NCI-H774 (cell line): ENCODE data around the gene CAND2.
"Not testable (repeated sequence)": the region's sequence is repeated elsewhere in the genome, so short reads cannot be mapped to it uniquely, and the experiment has no call there.

ENCODE experiments used
- DNase-seq: peaks from one replicate; lab custom pipeline; 2025; lab: John Stamatoyannopoulos, UW

The CAND2 gene

DNA sequence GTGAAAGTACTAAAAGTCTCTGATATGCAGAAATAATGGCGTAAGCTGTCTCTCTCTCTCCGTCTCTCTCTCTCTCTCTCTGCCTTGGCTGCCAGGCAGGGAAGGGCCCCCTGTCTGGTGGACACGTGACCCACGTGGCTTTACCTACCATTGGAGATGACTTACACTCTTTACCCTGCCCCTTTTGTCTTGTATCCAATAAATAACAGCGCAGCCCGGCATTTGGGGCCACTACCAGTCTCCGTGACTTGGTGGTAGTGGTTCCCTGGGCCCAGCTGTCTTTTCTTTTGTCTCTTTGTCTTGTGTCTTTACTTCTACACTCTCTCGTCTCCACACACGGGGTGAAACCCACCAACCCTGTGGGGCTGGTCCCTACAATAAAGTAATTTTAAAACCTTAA lies 25.2 kb upstream of the CAND2 start:
- DNase-seq, result no peak

DNA sequence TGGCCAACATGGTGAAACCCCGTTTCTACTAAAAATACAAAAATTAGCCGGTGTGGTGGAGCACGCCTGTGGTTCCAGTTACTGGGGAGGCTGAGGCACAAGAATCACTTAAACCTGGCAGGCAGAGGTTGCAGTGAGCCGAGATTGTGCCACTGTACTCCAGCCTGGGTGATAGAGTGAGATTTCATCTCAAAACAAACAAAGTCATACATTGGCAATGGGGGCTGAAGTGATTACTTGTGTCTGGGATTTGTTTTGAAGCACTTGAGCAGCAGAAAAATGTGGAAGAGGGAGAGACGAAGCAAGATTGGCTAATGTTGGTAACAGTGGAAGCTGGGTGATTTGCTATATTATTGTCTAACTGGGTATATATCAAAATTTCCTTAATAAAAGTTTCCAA lies 24.0 kb upstream of the CAND2 start:
- DNase-seq, result no peak

DNA sequence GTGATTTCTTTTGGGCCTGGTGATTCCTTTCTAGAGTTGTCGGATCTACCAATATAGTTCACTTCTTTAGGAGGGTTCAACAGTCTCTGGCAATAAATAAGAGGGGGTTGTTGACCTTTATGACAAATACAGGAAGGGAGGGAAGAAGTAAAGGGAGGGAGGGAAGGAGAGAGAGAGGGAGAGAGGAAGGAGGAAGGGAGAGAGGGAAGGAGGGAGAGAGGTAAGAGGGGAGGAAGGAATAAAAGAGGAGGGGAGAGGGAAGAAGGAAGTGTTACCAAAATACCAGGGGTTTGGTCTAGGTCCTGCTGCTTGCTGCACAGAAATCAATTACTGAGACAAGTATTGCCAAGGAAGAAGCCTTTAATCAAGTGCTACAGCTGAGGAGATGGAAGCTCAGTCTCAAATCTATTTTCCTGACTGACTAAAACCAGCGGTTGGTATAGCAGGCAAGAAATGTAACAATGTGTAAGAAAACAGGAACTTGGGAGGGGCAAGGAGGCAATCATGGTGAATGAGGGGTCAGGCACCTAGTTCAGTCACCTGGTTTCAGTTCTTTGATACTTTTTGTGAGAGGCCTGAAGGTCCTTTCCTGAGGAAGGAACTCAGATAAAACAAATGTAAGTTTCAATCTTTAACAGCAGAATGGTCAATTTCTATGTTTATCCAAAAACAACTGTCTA lies 23.3 kb upstream of the CAND2 start:
- DNase-seq, result no peak

DNA sequence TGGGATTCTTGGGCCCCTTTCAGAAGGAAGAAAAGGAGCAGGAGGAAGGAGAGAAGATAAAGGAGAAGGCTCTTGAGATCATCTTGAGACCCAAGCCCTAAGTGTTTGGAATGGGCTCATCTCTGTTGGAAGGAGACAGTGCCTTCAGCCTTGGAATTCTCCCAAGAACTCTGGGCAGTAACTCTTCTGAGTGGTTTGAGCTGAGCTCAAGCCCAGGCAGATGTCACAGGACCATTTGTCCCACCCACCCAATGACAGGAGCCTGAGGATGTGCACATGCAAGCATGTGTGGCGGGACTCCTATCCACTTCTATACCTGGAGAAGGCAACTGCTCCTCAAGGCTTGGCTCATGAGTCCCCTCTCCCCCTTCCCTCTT lies 22.8 kb upstream of the CAND2 start:
- DNase-seq, result no peak

- no peak for DNase-seq
These were observed 21.9 kb upstream of the CAND2 start for GRCh38 chr3:12774619-12775018.

GRCh38 chr3:12775226-12775625 lies 21.3 kb upstream of the CAND2 start:
- DNase-seq, result no peak

DNA sequence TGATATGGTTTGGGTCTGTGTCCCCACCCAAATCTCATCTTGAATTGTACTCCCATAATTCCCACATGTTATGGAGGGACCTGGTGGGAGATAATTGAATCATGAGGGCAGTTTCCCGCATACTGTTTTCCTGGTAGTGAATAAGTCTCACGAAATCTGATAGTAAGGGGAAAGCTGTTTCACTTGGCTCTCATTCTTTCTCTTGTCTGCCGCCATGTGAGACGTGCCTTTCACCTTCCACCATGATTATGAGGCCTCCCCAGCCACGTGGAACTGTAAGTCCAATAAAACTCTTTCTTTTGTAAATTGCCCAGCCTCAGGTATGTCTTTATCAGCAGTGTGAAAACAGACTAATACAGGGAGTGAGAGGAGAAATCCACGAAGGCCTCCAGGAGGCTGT lies 20.5 kb upstream of the CAND2 start:
- not testable (repeated sequence) for DNase-seq

DNA sequence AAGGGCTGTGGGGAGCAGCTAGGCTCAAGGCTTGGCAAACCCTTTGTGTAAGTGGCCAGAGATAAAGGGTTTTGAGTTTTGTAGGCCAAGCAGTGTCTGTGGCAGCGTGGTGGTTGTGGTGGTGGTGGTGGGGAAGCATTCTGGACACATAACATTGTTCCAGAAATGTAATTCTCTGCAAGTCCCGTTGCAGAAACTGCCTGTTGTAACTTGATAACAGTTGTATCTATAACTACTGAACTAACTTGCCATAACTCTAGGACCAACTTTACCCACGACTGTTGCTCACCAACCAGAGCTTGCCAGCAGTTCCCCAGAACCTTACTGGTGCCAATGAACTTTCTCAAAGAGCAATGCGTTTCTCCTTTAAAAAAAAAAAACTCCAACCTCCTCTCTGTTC lies 19.3 kb upstream of the CAND2 start:
- DNase-seq, result no peak

DNA sequence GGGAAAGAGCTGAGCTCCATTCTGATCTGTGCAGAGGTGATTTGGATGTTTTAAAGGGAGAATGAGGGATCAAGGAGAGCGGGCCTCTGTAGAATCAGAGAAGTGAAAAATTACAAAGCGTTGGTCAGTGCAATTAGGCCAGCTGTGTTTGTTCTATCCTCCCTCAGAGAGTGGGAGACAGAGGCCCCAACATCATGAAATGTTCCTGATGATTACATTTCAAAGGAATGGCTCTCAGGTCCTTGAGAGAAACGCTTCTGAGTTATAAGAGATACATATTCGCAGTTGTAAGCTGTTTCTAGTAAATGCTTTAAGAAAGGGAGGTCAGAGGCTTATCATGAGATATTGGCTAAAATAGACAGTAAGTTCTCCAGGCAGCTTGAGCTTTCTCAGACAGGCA lies 15.7 kb upstream of the CAND2 start:
- DNase-seq, result no peak

GRCh38 chr3:12782172-12782815 lies 14.2 kb upstream of the CAND2 start:
- no peak for DNase-seq

DNA sequence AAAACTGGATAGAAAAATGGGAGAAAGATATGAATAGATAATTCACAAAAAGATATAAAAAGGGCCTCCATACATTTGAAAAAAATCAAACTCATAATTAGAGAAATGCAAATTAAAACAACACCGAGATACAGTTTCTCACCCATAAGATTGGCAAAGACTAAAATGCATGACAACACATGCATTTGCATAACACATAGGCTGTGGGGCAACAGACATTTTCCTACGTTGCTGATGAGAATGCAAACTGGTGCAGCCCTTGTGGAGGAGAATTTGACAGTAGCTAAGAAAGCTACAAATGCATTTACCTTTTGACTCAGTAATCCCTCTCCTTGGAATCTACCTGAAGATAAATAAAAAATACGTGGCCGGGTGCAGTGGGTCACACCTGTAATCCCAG lies 11.4 kb upstream of the CAND2 start:
- DNase-seq, result no peak

GRCh38 chr3:12787346-12787745 lies 9.1 kb upstream of the CAND2 start:
- DNase-seq, result not testable (repeated sequence)

DNA sequence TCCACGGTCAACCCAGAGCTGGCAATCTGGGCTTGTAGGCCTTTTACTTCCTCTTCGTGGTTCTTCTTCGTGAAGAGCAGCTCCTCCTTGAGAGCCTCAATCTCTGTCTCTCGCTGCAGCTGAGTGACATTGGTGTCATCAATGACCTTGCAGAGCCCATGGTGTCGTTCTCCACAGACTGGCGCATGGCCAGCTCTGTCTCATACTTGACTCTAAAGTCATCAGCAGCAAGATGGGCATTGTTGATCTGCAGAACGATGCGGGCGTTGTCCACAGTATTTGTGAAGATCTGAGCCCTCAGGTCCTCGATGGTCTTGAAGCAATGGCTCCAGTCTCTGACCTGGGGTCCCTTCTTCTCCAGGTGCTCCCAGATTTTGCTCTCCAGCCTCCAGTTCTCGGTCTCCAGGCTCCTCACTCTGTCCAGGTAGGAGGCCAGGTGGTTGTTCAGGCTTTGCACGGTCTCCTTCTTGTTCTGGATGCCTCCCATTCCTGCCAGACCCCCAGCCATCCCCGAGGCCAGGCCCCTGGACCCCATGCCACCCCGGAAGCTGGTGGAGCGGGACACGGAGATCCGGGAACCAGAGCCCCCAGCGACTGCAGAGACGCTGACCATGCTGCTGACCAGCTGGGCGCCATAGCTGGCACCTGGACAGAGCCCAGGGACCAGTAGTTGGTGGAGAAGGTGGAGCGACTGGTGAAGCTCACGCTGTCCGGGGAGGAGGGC lies 8.4 kb upstream of the CAND2 start:
- DNase-seq, result not testable (repeated sequence)

DNA sequence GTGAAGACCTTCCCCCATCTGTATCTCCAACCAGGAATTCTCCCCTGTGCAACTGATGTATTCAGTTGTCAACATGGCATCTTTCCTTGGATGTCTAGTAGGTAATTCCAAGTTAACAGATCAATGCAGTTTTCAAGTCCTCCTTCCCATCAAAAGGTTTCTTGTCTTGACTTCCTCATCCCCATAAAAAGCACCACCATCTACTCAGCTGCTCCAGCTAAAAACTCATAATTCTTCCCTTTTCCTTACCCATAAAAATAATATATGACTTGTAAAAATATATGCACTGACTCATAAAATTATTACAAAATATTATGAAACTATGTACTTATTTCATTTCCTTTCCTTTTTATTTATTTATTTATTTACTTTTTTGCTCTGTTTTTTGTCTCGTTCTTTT lies 5.0 kb upstream of the CAND2 start:
- DNase-seq, result no peak

DNA sequence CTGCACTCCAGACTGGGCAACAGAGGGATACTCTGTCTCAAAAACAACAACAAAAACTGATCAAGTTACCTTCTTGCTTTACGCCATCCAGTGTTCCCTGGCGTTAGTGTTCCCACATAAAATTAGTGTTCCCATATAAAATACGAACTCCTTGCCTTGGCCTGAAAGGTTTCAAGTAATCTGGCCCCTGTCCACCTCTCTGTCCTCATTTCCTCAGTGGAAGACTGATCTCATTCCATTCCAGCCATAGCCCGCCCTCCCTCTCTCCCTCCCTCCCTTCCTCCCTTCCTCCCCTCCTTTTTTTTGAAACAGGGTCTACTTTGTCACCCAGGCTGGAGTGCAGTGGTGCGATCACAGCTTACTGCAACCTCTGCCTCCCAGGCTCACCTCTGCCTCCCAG lies 2.8 kb upstream of the CAND2 start:
- DNase-seq, result no peak

GRCh38 chr3:12797124-12797891 lies 828 bp downstream of the CAND2 start:
- no peak for DNase-seq

DNA sequence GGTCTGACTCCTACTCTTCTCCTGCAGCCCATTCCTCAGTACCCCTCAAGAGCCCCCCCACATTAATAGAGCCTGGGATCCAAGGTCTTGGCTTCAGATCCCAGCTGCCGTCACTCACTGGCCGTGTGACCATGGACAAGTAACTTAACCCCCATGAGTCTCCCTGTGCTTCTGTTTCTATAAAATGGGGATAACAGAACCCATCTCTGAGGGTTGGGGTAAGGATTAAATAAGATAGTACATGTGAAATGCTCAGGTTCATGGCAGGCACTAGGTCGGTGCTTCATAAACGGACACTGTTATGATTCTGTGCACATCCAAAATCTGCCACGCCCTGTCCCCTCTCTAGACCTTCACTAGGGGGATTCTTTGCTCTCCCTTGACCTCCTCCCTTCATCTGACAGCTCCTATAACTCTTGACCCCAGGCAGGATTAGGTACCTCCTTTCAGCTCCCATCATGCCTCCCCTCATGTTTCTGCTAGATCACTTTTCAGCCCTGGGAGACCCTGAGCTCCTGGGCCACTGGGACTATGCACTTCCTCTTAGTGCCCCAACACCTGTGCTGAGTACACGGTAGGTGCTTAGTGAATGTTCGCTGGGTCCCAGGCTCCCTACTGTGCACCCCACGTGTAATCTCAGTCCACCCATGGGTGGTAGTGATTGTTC lies 1.5 kb downstream of the CAND2 start:
- DNase-seq, result no peak

DNA sequence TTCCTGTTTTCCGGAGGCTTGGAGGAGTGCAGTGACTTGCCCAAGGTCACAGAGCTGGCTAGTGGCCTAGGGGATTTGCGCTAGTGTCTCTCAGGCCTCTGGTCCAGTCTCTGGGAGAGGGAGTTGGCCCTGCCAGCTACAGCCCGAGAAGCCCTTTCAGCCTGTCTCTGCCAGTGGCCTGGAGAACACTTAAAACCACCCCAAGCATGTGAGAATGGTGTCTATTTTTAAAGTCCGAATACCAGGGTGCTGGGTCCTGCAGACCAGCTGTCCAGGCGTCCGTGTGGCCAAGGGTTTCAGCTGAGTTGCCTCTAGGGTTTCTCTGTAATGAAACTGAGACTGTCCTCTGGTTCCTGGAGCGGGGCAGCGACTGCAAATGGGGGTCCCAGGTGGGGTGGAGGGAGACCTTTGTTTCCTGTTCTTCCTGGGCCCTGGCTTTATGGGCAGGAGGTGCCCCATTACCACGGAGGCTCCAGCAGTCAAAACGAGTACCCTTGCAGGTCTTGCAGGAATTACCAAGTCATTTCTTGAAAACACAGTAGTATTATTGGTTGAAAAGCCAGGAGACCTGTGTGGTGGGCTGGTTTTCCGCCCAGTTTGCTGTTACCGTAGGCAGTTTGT lies 2.2 kb downstream of the CAND2 start:
- no peak for DNase-seq

GRCh38 chr3:12799525-12800440 lies 3.3 kb downstream of the CAND2 start:
- DNase-seq, result no peak

DNA sequence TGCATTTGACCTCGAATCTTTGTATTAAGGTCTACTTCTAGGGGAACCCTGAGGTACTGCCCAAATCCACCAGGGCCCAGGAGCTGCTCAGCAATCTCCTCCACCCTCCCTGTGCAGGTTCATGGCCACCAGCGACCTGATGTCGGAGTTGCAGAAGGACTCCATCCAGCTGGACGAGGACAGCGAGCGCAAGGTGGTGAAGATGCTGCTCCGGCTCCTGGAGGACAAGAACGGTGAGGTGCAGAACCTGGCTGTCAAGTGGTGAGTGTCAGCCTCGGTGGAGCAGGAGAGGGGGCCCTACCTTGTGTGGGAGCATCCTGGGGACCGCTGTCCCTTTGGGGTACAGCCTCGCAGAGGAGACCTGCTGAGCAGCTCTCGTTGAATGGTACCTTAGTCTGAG lies 6.9 kb downstream of the CAND2 start:
- DNase-seq, result no peak

GRCh38 chr3:12807066-12807465 lies 10.6 kb downstream of the CAND2 start:
- DNase-seq, result no peak
